Activated CD4-positive, alpha-beta T cell treated with anti-CD3 and anti-CD28 coated beads, Interleukin-2, Interleukin-4, amounts not matched to agents 100 ng/mL and 50 ng/mL, durations not matched to agents 16 hours and 8 hours (primary cell): ENCODE results near the gene MAGEB17.

Experiments used
- DNase-seq: peaks from one replicate; pipeline ENCODE4 v3.0.0-alpha.2; 2020; ENCODE audit warnings: low spot score

MAGEB17 gene

GRCh38 chrX:16210061-16210460, 42.8 kb downstream of the MAGEB17 start:
- no peak for DNase-seq

DNA sequence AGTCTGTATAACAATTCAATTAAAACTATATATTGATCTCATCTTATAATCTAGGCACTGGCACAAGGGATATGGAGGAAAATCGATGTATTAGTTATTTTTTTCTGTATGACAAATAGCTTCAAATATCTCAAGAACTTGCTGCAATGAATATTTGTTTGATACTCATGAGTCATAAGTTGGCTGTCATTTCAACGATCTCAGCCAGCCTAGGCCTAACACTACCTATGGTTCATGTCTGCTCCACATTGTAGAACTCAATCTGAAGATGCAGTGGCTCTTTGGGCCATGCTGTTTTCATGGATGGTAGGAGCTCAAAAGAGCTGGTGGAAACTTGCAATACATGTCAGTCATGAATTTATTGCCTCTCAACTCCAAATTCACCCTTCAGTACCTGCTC, 44.7 kb downstream of the MAGEB17 start:
- DNase-seq, result no peak

- DNase-seq, result no peak
Measured at GRCh38 chrX:16212436-16212835, 45.2 kb downstream of the MAGEB17 start.

- DNase-seq, result no peak
Measured at GRCh38 chrX:16213961-16214360, 46.7 kb downstream of the MAGEB17 start.

GRCh38 chrX:16215660-16216059, 48.4 kb downstream of the MAGEB17 start:
- no peak for DNase-seq
